Measurements from ENCODE around the gene PHF12.

Gene PHF12

DNA sequence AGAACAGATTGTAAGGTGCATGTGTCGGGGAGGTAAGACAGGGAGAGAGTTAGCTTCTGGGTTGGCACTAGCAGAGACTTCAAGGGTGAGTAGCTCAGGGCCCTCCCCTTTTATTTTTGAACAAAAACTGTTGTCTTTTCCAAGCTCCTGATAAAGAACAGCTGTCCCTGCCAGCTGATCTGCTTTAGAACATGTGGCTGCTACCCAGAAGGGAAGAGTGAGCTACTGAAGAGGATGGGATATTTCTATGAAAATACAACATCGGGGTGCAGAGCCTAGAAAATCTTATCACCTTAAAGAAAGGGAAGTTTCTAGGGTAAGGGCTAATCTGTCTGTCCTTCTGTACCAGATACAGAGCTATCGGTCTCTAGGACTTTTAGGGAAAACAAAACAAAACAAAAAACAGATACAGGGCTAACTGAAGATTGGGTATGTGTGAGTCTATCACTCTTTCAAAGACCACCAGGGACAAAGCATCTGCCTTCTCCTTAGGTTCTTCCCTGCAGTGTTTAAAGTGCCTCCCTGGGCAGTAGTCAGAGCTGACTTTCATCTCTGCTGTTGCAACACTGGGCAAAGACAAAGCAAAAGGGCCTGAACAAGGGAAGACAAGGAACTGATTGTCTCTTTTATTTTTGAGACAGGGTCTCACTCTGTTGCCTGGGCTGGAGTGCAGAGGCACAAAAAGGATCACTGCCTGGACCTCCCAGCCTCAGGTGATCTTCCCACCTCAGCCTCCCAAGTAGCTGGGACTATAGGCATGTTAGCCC, 43.4 kb downstream of the PHF12 start:
- peak overlapping the region; percentile 17 for H3K27ac ChIP-seq
- TF ChIP-seq, protein P1, sequence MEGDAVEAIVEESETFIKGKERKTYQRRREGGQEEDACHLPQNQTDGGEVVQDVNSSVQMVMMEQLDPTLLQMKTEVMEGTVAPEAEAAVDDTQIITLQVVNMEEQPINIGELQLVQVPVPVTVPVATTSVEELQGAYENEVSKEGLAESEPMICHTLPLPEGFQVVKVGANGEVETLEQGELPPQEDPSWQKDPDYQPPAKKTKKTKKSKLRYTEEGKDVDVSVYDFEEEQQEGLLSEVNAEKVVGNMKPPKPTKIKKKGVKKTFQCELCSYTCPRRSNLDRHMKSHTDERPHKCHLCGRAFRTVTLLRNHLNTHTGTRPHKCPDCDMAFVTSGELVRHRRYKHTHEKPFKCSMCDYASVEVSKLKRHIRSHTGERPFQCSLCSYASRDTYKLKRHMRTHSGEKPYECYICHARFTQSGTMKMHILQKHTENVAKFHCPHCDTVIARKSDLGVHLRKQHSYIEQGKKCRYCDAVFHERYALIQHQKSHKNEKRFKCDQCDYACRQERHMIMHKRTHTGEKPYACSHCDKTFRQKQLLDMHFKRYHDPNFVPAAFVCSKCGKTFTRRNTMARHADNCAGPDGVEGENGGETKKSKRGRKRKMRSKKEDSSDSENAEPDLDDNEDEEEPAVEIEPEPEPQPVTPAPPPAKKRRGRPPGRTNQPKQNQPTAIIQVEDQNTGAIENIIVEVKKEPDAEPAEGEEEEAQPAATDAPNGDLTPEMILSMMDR (conservative IDR thresholded peaks at IDR 0.05): no peak

DNA sequence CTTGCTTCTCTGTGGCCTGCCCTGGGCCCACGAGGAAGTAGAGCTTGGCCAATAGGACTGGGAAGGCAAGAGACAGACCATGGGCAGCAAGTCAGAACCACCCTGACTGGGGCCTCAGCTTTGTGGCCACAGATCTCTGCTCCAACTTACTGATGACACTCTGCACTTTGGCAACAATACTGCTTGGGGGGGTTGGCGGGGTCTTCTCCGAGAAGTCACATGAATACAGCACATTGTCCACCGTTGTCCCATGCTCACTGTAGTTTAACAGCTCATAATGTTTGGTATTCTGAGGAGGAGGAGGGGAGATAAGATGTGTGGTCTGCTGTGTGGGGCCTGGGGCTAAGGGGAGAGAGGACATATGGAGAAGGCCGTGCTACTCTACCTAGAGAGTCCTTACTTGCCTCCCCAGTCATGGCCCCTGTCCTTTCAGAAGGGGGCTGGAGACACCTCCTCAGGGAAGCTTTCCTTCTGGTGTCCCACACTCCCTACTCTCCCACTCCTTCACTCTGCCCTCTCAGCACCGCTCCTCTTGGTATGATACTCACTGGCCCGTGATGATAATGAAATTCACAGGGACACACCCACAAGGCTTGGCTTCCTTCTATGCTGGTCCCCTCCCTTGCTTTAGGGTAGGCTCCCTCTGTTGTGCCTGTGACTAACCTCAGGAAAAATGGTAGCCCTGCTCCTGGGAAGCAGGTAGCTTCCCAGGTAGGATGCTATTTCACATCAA, 44.4 kb downstream of the PHF12 start:
- 0 out of 2 replicates have a peak overlapping the region, but pooled peaks have one; percentile 2 for H3K27ac ChIP-seq
- TF ChIP-seq, protein P1 (conservative IDR thresholded peaks at IDR 0.05): no peak

DNA sequence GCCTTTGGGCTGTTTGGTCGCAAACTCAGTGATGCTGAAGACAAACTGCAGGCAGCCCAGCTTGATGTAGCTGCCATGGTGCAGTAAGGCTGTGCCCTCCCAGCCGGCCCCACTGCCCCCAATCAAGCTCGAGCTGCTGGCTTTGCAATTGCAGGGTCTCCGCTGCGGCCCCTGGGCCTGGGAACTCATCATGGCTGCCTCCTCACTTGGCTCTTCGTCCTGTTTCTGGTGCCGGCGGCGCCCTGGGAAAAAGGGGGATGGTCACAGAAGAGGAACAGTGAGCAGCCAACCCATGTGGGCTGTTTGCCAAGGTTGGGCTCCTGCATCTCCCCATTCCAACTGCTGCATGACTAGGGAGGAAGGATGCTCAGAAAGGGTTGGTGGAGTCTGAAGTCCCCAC, 45.0 kb downstream of the PHF12 start:
- TF ChIP-seq, protein P1 (conservative IDR thresholded peaks at IDR 0.05): no peak
- H3K27ac ChIP-seq: 0 out of 2 replicates have a peak overlapping the region, but pooled peaks have one; percentile 2

DNA sequence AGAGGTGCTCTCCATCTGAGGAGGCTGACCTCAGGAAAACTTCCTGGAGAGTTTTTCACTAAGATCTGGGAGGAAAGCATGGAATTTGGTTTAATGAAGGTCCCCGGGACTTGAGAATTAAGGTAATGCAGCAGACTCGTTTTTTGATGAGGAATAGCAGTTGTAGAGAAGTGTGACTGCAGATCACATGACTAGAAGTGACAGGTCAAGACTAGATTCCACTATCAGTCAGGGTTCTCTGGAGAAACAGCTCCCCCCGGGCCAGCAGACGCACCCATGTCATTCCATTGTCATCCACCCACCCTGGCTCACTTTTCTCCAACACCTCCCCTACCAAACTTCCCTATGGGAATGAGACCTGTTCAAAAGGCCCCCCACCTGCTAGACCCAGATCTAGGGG, 46.5 kb downstream of the PHF12 start:
- TF ChIP-seq, protein P1 (conservative IDR thresholded peaks at IDR 0.05): no peak

DNA sequence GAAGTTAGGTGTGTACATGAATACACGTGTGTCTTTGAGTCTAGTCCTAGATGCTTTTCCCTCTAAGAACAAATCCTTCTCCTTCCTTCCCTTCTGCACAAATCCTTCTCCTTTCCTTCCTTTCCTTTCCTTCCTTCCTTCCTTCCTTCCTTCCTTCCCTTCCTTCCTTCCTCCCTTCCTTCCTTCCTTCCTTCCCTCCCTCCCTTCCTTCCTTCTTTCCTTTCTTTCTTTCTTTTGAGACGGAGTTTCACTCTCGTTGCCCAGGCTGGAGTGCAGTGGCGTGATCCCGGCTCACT, 47.8 kb downstream of the PHF12 start:
- peak overlapping the region; percentile 98 for H3K27ac ChIP-seq

More for the DNA sequence above, 46.5 kb downstream of the PHF12 start:
- H3K27ac ChIP-seq: peak overlapping the region; percentile 98

DNA sequence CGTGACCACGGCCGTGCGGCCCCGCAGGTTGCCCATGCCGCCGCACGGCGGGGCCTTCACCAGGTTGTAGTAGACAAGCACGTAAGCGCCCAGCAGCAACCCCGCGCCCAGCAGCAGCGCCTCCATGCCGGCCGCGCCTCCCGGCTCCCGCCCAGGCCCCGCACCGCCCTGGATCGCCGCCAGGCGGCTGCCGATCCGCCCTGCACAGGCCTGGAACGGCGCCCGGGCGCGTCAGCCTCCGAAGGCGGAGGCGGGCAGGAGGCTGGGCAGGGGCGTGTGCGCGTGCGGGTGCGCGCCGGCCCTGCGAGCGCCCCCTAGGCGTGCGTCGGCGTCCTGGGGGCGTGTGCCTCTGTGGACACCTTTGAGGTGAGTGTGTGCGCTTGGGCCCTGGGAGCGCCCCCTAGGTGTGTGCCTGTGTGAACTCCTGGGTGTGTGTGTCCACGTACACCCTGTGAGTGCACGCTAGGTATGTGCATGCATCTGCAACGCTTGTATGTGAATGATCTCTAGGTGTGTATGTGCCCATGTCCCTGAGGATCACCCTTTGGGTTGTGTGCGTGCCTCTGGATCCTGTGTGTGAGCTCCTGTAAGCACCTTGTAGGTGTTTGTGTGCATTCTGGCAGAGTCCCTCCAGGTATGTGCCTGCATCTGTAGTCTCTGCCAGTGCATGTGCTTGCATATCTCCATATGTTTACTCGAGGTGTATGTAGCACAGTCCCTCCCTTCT, 48.3 kb downstream of the PHF12 start, which contains the start of gene DHRS13:
DHRS13 (minus strand) TSS at position 261 of the 727 bp plus-strand sequence; CDS start at position 126, 135 bp downstream.
- H3K27ac ChIP-seq: peak within 1 kb of the TSS; percentile 98
- TF ChIP-seq, protein P1 (conservative IDR thresholded peaks at IDR 0.05): peak; percentile 100

DNA sequence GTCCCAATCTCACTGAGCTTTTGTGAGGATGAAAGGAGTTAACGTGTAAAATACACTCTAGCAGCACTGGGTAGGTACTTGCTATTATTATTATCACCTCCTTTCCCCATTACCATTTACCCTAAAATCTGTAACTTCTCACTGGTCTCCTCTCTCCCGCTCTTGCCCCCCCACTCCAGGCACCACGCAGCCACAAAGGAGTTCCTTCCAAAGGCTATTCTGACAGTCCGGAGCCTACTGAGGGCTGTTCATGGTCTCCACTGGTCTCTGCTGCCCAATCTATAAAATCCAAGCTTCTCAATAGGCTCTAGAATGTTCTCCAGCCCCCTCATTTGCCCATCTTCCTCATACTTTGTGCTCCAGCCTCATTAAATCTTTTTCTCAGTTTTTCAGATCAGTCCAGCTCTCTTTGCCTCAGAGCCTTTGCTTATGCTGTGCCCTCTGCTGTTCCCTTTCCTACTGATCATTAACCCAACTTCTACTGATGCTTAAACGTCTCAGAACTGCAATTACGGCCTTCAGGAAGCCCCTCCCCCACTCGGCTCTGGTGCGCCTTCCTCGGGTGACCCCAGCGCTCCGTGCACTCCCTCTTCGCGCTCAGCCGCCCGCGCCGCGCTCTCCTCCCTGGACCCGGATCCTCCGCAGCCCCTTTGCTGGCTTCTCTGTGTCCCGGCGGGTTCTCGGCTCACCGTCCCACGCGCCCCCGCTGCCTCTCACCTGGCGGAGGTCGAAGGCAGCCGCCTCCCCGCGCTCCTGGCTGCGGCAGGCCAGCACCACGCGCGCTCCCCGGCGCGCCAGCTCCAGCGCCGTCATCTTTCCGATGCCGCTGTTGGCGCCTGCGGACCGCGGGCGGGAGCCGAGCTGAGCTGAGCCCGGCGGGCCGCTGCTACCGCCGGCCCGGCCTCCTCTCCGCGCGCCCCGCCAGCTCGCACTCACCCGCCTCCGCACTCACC, 49.2 kb downstream of the PHF12 start:
- peak overlapping the region; percentile 98 for H3K27ac ChIP-seq
- TF ChIP-seq, protein P1 (conservative IDR thresholded peaks at IDR 0.05): no peak

All from VCaP (cell line).